Gastrocnemius medialis (tissue), 4 donors: ENCODE data around the gene PIH1D1. TPM values are rescaled to one million over a fixed set of nuclear protein-coding genes. Genes with fewer than 3 reads are reported as not detected.

Experiments
- ATAC-seq, 2 donors: fragments of 150-250 bp; one replicate each; pipeline ENCODE4 v1.9.1; 2016
- DNase-seq, 2 donors: peaks; one replicate each; pipeline ENCODE4 v3.0.0-alpha.2; 2019
- H3K27ac ChIP-seq, 4 donors: fragments of 200-600 bp; sonication (generic); 1 replicate in 1 of 4; 2 replicates in 3 of 4; pipeline ENCODE4 v1.5.1; 2016 to 2018; ENCODE audit warnings: mild to moderate bottlenecking in 2 of 4, moderate library complexity in 1 of 4
- H3K27me3 ChIP-seq, 3 donors: fragments of 200-600 bp; sonication (generic) in 2 of 3; 1 replicate in 1 of 3; 2 replicates in 2 of 3; pipeline versions ENCODE4 v1.5.1 to v1.6.0; 2016 to 2019; ENCODE audit warnings: mild to moderate bottlenecking in 1 of 3, moderate library complexity in 1 of 3
- H3K36me3 ChIP-seq, 2 donors: fragments of 200-600 bp; sonication (generic) in 1 of 2; one replicate each; pipeline ENCODE4 v1.5.1; 2017 to 2018
- H3K4me1 ChIP-seq, 2 donors: fragments of 200-600 bp; sonication (generic) in 1 of 2; one replicate each; pipeline ENCODE4 v1.5.1; 2016 to 2017; ENCODE audit warnings: mild to moderate bottlenecking in 2 of 2
- H3K4me3 ChIP-seq, 4 donors: fragments of 200-600 bp; sonication (generic) in 3 of 4; 1 replicate in 1 of 4; 2 replicates in 3 of 4; pipeline ENCODE4 v1.5.1; 2016 to 2019; ENCODE audit warnings: mild to moderate bottlenecking in 2 of 4
- H3K9me3 ChIP-seq, 3 donors: fragments of 200-600 bp; sonication (generic) in 2 of 3; 1 replicate in 1 of 3; 2 replicates in 2 of 3; pipeline ENCODE4 v1.5.1; 2016 to 2019
- CTCF ChIP-seq, 5 experiments: fragments of 450-650 bp in 3 of 5; fragments of 200-600 bp in 2 of 5; sonication (generic) in 2 of 5; IDR thresholded peaks in 4 of 5; conservative IDR thresholded peaks in 1 of 5; 1 replicate in 4 of 5; 2 replicates in 1 of 5; pipeline ENCODE4 v1.5.1; 2016 to 2019; ENCODE audit warnings: antibody characterized with exemption in 5 of 5, mild to moderate bottlenecking in 3 of 5, moderate library complexity in 3 of 5
- POLR2A ChIP-seq, 2 donors: fragments of 450-650 bp; IDR thresholded peaks; one replicate each; pipeline ENCODE4 v1.6.1; 2017; ENCODE audit warnings: antibody characterized with exemption in 2 of 2, mild to moderate bottlenecking in 2 of 2, moderate library complexity in 2 of 2
- in situ Hi-C, 4 donors: fragments of 200-750 bp; cut with MboI; loops; one replicate each; pipeline versions ENCODE4 v1.15.0 to v1.8.0; 2017; ENCODE audit warnings: low sequenced_read_pairs in 4 of 4
- intact Hi-C: fragments of 100-400 bp; cut with DNase I; formaldehyde crosslinking; loops from one replicate; pipeline ENCODE4 v1.15.1; 2023; ENCODE audit warnings: low total_unique reads
- total RNA-seq, 4 donors: library from RNA; depleted of rRNA; stranded (reverse); fragments of >200 nt; gene quantifications; one replicate each; pipeline versions ENCODE4 v1.1.0 to v1.2.3, GENCODE V29; 2016

PIH1D1 gene
- total RNA-seq, 4 donors from 2014 or later, result 41.9 to 107 (median 79.0) TPM

- intact Hi-C loops (no loop called here), in situ Hi-C loops (no loop called here)
- TF ChIP-seq CTCF (IDR thresholded peaks at IDR 0.05 in 4 of 5, conservative IDR thresholded peaks at IDR 0.05 in 1 of 5) (no peak), POLR2A (IDR thresholded peaks at IDR 0.05) (no peak)
- DNase-seq (no peak), ATAC-seq (no peak)
- Histone ChIP-seq H3K4me3 (no peak overlapping the region), H3K4me1 (no peaks in the 10 kb centered on the region), H3K36me3 (no peaks in the 10 kb centered on the region), H3K27me3 (no peaks in the 10 kb centered on the region), H3K9me3 (no peaks in the 10 kb centered on the region), H3K27ac (no peak overlapping the region)
Measured at GRCh38 chr19:49407482-49408015, 44.1 kb downstream of the PIH1D1 start.

- in situ Hi-C loops (no loop called here), intact Hi-C loops (no loop called here)
- DNase-seq (no peak), ATAC-seq (no peak)
- Histone ChIP-seq H3K36me3 (no peaks in the 10 kb centered on the region), H3K27ac (no peak overlapping the region), H3K4me3 (no peak overlapping the region), H3K9me3 (no peaks in the 10 kb centered on the region), H3K4me1 (no peaks in the 10 kb centered on the region), H3K27me3 (no peaks in the 10 kb centered on the region)
- TF ChIP-seq CTCF (IDR thresholded peaks at IDR 0.05 in 4 of 5, conservative IDR thresholded peaks at IDR 0.05 in 1 of 5) (no peak), POLR2A (IDR thresholded peaks at IDR 0.05) (no peak)
Measured at GRCh38 chr19:49407079-49407478, 44.5 kb downstream of the PIH1D1 start.

- peaks cover 0 to 5% (median 0%) of the 10 kb centered on the region in 3 donors for H3K27me3 ChIP-seq
- in situ Hi-C loops (no loop called here), intact Hi-C loops (no loop called here)
- H3K9me3 ChIP-seq, result no peaks in the 10 kb centered on the region
- no peaks in the 10 kb centered on the region for H3K36me3 ChIP-seq
- ATAC-seq (no peak), DNase-seq (no peak)
- no peak overlapping the region for H3K4me3 ChIP-seq
- H3K27ac ChIP-seq, result no peak overlapping the region
- TF ChIP-seq CTCF (IDR thresholded peaks at IDR 0.05 in 4 of 5, conservative IDR thresholded peaks at IDR 0.05 in 1 of 5) (no peak), POLR2A (IDR thresholded peaks at IDR 0.05) (no peak)
- H3K4me1 ChIP-seq, result no peaks in the 10 kb centered on the region
Measured at GRCh38 chr19:49403404-49404187, 48.0 kb downstream of the PIH1D1 start.

GRCh38 chr19:49400029-49400428, 51.6 kb downstream of the PIH1D1 start:
- ATAC-seq, result no peak
- intact Hi-C loops, result no loop called here
- no peak for DNase-seq
- Histone ChIP-seq H3K27me3 (peaks cover 0 to 5% (median 2%) of the 10 kb centered on the region in 3 donors), H3K4me1 (no peaks in the 10 kb centered on the region), H3K36me3 (no peaks in the 10 kb centered on the region), H3K4me3 (no peak overlapping the region), H3K9me3 (no peaks in the 10 kb centered on the region), H3K27ac (no peak overlapping the region)
- TF ChIP-seq POLR2A (IDR thresholded peaks at IDR 0.05) (no peak), CTCF (IDR thresholded peaks at IDR 0.05 in 4 of 5, conservative IDR thresholded peaks at IDR 0.05 in 1 of 5) (no peak)
- in situ Hi-C loops, result no loop called here
